ENCODE measurements around the gene CDX2.

Gene CDX2

GRCh38 chr13:27928353-27928804 lies 40.7 kb downstream of the CDX2 start:
- no peak for DNase-seq

- DNase-seq, result peak; percentile 31
Measured at GRCh38 chr13:27927444-27928352, 41.4 kb downstream of the CDX2 start.

GRCh38 chr13:27926644-27927434 lies 42.3 kb downstream of the CDX2 start:
- DNase-seq, result peak; percentile 36

GRCh38 chr13:27925220-27925991 lies 43.7 kb downstream of the CDX2 start:
- DNase-seq, result peak; percentile 21

GRCh38 chr13:27924529-27925141 lies 44.5 kb downstream of the CDX2 start:
- no peak for DNase-seq

GRCh38 chr13:27923794-27924528 lies 45.2 kb downstream of the CDX2 start:
- DNase-seq, result peak; percentile 35

- DNase-seq, result peak; percentile 28
Measured at GRCh38 chr13:27922883-27923612, 46.1 kb downstream of the CDX2 start.

GRCh38 chr13:27921961-27922882 lies 46.9 kb downstream of the CDX2 start:
- DNase-seq, result peak; percentile 37

GRCh38 chr13:27921421-27921960 lies 47.6 kb downstream of the CDX2 start:
- DNase-seq, result peak; percentile 62

- peak; percentile 61 for DNase-seq
Measured at GRCh38 chr13:27920677-27921420, 48.3 kb downstream of the CDX2 start.

GRCh38 chr13:27919934-27920676 lies 49.0 kb downstream of the CDX2 start, which contains the start of gene PDX1:
Gene PDX1 (plus strand): TSS chr13:27920000. CDS start chr13:27920139, 139 bp downstream.
- DNase-seq, result peak; percentile 71

- no peak for DNase-seq
Measured at GRCh38 chr13:27919659-27919933, 49.5 kb downstream of the CDX2 start.

GRCh38 chr13:27918918-27919658 lies 50.0 kb downstream of the CDX2 start:
- DNase-seq, result peak; percentile 52

- DNase-seq, result peak; percentile 63
Measured at GRCh38 chr13:27918041-27918917, 50.8 kb downstream of the CDX2 start.

GRCh38 chr13:27917121-27917947 lies 51.8 kb downstream of the CDX2 start:
- peak; percentile 60 for DNase-seq

All from right kidney (tissue), 1 donor.